Stimulated activated CD4-positive, alpha-beta T cell treated with anti-CD3 and anti-CD28 coated beads, Interleukin-15, amount 100 ng/mL, for 48 hours (primary cell): ENCODE data around the gene ARID1B.
A peak's percentile ranks its signal among the peaks of the same experiment; 100 is the strongest.

ENCODE experiments used
- DNase-seq, 2 donors: peaks; one replicate each; pipeline ENCODE4 v3.0.0-alpha.2; 2020; ENCODE audit warnings: low read depth in 2 of 2

ARID1B gene

GRCh38 chr6:157099912-157100593 lies 322.9 kb downstream of the ARID1B start:
- peak; percentile 38 to 39 for DNase-seq

GRCh38 chr6:157101166-157101565 lies 324.0 kb downstream of the ARID1B start:
- no peak for DNase-seq

GRCh38 chr6:157104803-157105202 lies 327.6 kb downstream of the ARID1B start:
- DNase-seq = no peak

DNA sequence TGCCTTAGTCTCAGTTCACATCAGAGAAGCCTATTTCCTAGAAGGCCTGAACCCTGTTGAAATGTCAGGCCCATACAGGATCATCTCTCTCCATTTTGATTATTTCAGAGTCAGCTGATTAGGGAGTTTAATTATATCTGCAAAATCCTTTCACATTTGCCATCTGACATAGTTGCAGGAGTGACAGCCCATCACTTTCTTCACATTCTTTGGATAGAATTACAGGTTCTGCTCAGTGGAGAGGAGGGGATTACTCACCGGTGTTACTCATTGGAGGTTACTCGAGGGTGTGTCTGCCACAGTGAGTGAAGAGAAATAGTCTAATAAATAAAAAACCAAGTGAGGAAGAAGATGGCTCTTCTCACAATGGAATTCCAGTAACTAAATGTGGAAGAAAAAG lies 329.3 kb downstream of the ARID1B start:
- peak in 1 of 2 donors; percentile 15 for DNase-seq

DNA sequence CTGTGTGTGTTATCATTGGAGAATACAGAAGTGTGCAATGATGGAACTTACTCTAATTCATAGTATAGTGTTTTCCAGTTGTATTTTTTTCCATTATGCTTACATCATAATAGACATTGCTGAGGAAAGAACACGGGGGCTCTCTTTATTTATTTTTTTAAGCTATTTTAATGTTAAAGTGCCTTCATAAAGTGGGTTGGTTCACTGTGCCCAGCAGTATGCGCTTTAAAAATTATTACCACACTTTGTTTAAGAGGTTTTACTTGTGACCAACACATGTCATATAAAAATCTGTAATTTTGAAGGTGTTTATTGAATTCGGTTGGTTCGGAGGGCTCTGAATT lies 330.4 kb downstream of the ARID1B start:
- DNase-seq = no peak

- peak in 1 of 2 donors; percentile 12 for DNase-seq
Measured at GRCh38 chr6:157107915-157108651, 330.9 kb downstream of the ARID1B start.

DNA sequence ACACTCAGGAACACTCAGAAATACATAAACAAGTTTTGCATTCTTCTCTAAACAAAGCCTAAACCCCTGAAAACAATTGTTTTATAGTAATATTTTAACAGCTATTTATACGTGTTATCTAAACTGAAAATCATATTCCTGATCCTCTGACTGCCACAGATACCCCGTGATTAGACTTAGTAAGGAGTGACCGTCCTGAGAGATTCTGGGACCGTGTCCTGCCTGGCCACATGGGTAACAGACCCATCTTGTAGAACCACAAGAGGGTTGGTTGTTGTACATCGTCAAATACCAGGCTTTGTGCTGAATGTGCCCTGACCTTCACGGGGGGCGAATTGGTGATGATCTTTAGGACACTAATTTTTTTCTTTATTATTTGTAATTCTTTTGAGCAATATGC lies 331.7 kb downstream of the ARID1B start:
- no peak for DNase-seq

DNA sequence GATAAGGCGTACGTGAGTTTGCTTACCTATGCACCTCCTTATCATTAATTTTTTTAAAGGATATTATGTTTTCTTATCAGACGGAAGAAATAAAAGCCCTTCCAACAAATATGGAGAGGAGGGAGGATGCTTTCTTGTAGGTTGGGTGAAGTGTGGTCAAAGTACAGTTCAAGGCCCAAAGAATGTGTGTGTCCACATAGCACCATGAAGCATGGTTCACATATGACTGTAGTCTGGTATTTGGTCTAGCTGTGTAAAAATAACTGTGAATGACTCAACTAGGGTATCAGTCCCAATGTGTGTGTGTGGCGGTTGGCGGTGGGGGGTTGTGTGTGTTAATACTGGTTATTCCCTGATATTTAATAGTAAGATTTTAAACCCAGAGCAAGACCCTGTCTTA lies 333.4 kb downstream of the ARID1B start:
- DNase-seq = no peak

GRCh38 chr6:157113389-157113788 lies 336.2 kb downstream of the ARID1B start:
- DNase-seq = no peak

DNA sequence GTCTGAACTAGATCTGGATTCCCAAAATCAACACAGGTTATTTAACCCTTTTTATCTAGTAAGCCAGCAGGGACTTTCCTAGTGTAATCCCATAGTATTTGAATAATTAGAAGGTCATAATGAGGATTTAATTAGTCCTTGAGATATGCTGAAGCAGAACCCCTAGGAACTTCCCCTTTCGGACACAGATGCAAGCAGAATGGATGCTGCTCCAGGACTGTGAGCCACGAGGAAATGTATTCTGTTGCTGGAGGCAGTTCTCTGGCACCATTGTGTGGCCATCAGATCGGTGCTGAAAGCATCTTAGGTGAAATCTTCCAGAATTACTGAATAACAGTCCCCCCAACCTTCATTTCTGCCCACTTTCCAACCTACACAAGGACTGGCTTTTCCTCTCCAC lies 339.2 kb downstream of the ARID1B start:
- no peak for DNase-seq

- no peak for DNase-seq
Measured at GRCh38 chr6:157117431-157118095, 340.4 kb downstream of the ARID1B start.

DNA sequence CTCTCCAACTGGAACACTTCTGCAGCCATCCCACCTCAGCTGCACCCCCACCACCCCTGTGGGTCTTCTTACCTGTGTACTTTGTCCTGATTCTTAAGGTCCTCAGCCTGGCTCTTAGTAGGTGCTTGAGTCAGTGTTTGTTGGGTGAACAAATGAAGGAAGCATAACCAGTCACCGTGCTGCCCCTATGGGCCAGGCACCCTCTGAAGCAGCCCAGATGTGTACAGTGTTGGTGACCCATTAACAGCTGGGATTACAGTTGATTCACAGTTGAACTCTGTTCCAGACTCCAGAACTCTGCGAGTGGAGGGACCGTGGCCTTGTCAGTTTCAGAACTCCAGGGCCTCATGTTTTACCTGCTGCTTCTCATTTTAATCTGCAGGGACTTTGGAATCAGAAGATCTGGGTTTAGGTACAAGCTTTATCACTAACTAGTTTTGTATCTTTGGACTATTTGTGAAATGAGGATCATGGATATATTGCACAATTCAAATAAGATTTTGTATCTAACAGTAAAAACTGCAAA lies 342.4 kb downstream of the ARID1B start:
- no peak for DNase-seq

GRCh38 chr6:157120534-157121232 lies 343.5 kb downstream of the ARID1B start:
- DNase-seq = no peak

GRCh38 chr6:157121897-157122296 lies 344.7 kb downstream of the ARID1B start:
- DNase-seq = no peak

- DNase-seq = no peak
Measured at GRCh38 chr6:157123234-157123633, 346.1 kb downstream of the ARID1B start.

DNA sequence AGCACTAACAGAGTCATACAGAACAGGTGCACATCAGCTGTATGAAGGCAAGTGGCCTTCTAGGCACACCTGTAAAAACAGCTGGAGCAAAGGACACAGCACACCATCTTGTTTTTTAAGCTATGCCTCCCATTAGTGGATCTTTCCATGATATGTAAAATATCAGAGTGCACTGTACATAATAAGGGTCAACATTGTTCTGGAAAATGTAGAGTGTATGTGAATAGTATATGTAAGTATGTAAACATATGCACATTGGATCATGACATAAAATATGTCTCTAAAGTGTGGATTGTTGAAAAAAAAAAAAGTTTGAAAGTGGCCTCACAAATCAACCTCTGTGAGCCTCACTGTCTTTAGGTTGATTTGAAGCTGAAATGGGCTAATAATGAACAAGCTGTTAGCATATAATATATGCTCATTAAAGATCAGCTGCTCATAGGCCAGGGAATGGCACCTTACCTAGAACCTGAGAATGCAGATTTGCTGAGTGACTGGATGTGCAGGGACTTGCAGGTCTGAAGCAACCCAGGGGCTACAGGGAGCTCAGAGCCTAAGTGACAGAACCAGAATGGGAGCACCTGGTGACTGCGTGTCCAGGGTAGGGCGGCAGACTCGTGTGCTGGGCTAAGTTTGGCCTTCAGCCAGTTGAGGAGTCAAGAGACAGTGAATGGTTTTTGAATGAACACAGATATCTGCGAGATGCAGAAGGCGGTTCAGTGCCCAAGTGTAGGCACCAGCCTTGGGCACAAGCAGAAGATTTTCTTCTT lies 347.5 kb downstream of the ARID1B start:
- no peak for DNase-seq

DNA sequence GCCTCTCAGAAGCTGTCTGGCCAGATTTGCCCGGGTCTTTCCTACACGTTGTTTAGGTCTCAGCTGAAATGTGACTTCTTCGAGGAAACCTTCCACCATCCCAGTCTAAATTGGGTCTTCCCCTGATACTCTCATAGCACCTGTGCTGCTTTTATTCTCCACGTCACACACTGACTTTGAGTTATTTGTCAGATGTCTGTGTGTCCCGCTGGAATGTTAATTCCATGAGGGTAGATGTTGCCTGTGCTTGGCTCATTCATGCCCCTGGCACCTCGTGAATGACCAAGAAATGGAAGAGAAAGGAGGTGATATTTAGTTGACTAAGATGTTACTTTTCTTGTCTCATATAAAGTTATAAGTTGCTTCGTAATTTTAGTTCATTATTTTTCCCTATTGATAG lies 348.4 kb downstream of the ARID1B start:
- no peak for DNase-seq

DNA sequence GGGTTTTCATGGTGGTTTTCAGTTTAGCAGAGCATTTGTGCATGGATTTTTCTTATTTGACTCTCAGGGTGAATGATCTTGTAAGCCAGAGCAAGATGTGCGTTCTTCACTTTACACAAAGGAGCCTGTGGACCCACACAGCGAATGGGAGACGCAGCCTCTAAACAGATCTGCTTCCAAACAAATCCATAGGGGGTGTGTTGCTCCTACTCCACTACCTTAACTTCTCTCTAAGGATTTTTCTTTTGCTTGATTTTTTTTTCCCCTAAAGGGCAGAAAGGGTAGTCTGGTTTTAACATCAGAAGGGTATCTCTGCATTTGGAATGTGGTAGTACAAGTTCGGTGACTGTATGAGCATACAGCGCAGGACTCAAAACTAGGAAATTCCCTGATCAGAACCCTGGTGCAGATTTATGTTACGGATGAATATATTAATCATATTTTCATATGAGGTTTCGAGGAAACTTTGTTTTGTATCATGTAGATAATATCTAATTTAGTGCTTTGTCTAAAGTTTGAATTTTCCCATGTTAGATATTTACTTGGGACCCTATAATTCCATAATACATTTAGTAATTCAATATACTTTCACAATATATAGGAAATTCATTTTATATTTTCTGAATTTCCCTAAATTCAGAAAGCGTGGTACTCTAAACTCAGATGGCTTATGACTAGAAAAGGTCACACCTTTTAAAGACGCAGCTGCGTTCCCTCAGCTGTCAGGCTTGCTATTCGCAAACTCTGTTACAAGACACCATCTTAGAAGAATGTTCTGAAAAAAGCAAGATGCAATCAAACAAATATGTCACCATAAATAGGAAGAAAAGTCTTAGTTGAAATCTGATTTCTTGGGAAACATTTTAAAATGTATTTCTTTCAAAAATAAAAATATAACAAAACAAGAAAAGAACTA lies 349.3 kb downstream of the ARID1B start:
- no peak for DNase-seq

- DNase-seq = no peak
Measured at GRCh38 chr6:157128235-157128775, 351.1 kb downstream of the ARID1B start.

GRCh38 chr6:157131250-157131649 lies 354.1 kb downstream of the ARID1B start:
- DNase-seq = no peak
